Measurements from ENCODE around the gene MYLK. TPM values are rescaled to one million over a fixed set of nuclear protein-coding genes. Genes with fewer than 3 reads are reported as not detected.

MYLK gene
- total RNA-seq, 1 donor from 2014 or later = 196 TPM

DNA sequence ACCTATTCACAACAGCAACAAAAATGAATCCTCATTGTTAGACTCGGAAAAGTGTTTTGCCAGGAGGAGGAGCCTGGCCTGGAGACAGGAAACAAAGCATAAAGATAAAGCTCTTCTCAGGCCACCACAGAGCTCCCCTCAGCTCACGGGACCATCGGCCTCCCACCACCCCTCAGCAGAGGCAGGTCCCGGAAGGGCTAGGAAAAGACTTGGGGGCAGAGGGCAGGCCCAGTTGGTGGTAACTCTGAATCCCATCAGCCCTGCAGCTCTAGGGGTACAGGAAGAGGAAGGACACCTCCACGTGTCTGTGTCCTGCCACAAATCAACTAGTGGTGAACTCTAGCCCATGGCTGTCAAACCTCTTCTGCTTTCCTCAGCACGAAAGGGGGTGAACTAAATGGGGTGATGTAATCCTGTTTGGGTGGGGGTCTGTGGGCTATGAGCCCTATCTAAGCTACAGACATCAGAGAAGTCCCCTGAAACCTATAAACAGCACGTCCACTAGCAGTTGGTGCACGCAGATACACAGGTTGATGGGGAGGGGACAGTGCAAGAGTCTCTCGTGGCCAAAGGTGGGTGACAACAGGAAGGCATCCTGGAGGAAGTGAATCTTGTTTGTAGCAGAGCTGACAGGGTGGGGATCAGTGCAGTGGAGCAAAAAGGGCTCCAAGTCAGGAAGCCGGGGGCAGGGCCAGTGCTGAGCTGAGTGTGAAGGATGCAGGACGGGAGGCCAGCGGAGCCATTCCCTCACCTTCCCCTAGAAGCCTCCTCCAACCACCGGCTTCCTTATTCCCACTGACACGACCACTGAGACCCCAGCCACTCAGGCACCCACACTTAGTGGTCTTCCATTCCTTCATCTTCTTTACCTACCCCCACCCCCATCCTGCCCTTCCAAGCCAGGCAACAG is 188.1 kb downstream of the MYLK start:
- no peaks in the 10 kb centered on the region for H3K27me3 ChIP-seq
- intact Hi-C loops (cut with DNase I) = no loop called here
- TF ChIP-seq, protein P1, sequence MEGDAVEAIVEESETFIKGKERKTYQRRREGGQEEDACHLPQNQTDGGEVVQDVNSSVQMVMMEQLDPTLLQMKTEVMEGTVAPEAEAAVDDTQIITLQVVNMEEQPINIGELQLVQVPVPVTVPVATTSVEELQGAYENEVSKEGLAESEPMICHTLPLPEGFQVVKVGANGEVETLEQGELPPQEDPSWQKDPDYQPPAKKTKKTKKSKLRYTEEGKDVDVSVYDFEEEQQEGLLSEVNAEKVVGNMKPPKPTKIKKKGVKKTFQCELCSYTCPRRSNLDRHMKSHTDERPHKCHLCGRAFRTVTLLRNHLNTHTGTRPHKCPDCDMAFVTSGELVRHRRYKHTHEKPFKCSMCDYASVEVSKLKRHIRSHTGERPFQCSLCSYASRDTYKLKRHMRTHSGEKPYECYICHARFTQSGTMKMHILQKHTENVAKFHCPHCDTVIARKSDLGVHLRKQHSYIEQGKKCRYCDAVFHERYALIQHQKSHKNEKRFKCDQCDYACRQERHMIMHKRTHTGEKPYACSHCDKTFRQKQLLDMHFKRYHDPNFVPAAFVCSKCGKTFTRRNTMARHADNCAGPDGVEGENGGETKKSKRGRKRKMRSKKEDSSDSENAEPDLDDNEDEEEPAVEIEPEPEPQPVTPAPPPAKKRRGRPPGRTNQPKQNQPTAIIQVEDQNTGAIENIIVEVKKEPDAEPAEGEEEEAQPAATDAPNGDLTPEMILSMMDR (IDR thresholded peaks at IDR 0.05) = no peak
- H3K27ac ChIP-seq = peak overlapping the region; percentile 91 to 92
- DNase-seq (ENCODE audit: low spot score in 2 of 2) = no peak
- H3K4me3 ChIP-seq = peak overlapping the region; percentile 49 to 84
- peaks cover 33 to 43% of the 10 kb centered on the region in 2 donors for H3K36me3 ChIP-seq
- H3K9me3 ChIP-seq = no peaks in the 10 kb centered on the region
- H3K4me1 ChIP-seq = peaks cover 26 to 41% of the 10 kb centered on the region in 2 donors

DNA sequence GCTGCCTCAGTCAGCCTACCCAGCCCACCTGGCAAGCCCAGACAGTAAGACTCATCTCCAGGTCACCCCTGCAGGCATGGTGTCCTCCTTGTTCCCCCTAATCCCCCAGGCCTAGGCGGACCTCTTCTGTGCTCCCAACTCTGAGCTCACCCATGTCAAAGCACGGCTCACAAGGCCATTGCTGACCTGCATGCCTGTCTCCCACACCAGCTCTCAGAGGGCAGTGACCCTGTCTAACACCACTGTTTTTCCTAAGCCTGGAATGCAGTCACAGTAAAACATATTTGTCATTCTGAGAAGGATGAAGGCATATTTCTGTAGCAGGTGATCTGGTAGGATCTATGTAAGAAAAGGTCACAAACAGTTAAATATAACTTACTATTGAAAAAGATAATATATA is 189.0 kb downstream of the MYLK start:
- no peaks in the 10 kb centered on the region for H3K27me3 ChIP-seq
- intact Hi-C loops (cut with DNase I) = no loop called here
- no peak for DNase-seq (ENCODE audit: low spot score in 2 of 2)
- H3K36me3 ChIP-seq = peaks cover 42 to 51% of the 10 kb centered on the region in 2 donors
- TF ChIP-seq, protein P1 (IDR thresholded peaks at IDR 0.05) = no peak
- peaks cover 32 to 49% of the 10 kb centered on the region in 2 donors for H3K4me1 ChIP-seq
- peak overlapping the region; percentile 49 to 84 for H3K4me3 ChIP-seq
- H3K9me3 ChIP-seq = no peaks in the 10 kb centered on the region
- H3K27ac ChIP-seq = peak overlapping the region; percentile 91 to 92

DNA sequence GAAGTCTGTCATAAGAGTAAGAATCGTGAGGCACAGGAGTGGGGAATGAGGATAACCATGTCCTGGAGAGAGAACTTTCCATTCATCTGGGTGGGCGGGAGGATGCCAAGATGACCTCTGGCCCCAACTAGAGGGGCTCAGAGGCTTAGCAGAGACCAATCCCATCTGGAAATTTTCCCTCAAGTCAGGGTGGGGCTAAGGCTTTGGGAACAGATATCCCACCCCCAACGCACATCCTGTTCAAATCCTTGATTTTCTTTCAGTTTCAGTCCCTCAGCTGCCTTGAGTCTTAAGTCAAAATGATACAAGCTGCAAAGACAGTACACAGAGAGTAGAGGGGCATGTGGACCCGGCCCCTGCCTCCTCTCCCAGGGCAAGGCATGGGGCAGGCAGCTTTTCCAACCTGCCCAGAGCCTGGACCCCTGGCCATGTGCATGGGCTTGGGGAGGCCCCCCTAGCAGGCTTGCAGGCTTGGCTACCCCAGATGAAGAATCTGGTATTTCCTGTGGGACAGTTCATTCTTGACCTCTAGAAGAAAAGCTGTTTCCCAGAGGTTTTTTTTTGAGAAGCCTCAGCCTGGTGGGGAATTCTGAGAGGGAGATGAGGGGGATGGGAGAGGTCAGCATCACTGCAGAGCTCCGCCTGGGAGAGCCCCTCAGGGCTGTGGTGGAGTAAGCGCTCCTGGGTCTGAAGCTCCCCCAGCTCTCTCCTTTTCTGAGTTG is 189.6 kb downstream of the MYLK start:
- peaks cover 36 to 55% of the 10 kb centered on the region in 2 donors for H3K4me1 ChIP-seq
- intact Hi-C loops (cut with DNase I) = no loop called here
- H3K36me3 ChIP-seq = peaks cover 46 to 57% of the 10 kb centered on the region in 2 donors
- H3K27ac ChIP-seq = peak overlapping the region; percentile 91 to 92
- DNase-seq (ENCODE audit: low spot score in 2 of 2) = no peak
- H3K4me3 ChIP-seq = peak overlapping the region; percentile 34 to 84
- no peaks in the 10 kb centered on the region for H3K27me3 ChIP-seq
- TF ChIP-seq, protein P1 (IDR thresholded peaks at IDR 0.05) = no peak
- H3K9me3 ChIP-seq = no peaks in the 10 kb centered on the region

DNA sequence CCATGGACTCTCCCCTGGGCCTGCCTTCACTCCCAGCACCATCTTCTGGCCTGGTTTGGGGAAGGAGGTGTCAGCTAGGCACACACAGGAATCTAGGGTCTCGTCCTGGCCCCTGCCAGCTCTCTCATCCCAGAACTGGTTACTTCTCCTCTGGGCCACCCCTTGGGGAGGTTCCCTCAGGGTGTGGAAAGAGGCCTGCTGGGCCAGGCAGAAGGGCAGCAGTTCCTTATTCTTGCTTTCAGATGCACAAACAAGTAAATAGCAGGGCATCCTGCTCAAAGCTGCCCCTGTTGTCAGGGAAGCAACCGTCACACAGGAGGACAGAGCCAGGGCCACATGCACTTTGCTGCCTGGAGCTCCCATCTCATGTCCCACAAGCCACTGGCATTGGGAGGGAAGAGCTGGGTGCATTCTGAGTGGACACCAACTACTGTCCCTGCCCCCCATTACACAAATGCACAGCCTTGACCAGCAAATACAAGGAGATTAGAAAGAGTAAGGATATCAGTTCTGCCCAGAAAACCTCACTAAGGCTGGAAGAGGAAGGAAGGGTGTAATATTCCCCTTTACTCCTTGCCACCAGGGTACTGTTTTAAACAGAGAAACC is 190.4 kb downstream of the MYLK start:
- H3K27me3 ChIP-seq = no peaks in the 10 kb centered on the region
- H3K36me3 ChIP-seq = peaks cover 49 to 65% of the 10 kb centered on the region in 2 donors
- peak overlapping the region; percentile 34 to 84 for H3K4me3 ChIP-seq
- TF ChIP-seq, protein P1 (IDR thresholded peaks at IDR 0.05) = no peak
- H3K4me1 ChIP-seq = peaks cover 41 to 64% of the 10 kb centered on the region in 2 donors
- H3K27ac ChIP-seq = peak overlapping the region; percentile 91 to 92
- no peaks in the 10 kb centered on the region for H3K9me3 ChIP-seq
- intact Hi-C loops (cut with DNase I) = no loop called here
- no peak for DNase-seq (ENCODE audit: low spot score in 2 of 2)

DNA sequence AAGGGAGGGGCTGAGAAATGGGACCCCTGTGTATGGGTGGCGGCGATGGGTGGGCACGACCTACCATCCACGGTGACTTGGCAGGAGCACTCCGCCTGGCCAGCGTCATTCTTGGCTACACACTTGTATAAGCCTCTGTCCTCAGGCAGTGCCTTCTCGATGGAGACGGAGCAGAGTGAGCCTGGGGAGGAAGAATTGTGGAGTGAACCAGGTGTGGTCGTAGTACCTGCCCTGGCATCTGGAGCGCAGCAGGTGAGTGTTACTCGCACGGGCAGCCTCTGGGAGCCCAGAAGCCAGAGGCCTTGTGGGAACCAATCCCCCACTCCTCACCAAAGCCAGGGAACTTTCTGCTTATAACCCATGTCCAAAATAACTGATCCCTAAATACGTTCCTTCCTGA is 191.5 kb downstream of the MYLK start:
- no peaks in the 10 kb centered on the region for H3K27me3 ChIP-seq
- H3K27ac ChIP-seq = peak overlapping the region; percentile 91 to 92
- H3K9me3 ChIP-seq = no peaks in the 10 kb centered on the region
- H3K36me3 ChIP-seq = peaks cover 53 to 65% of the 10 kb centered on the region in 2 donors
- peak overlapping the region in 1 of 2 donors; percentile 84 for H3K4me3 ChIP-seq
- intact Hi-C loops (cut with DNase I) = no loop called here
- no peak for DNase-seq (ENCODE audit: low spot score in 2 of 2)
- H3K4me1 ChIP-seq = peaks cover 42 to 72% of the 10 kb centered on the region in 2 donors
- TF ChIP-seq, protein P1 (IDR thresholded peaks at IDR 0.05) = no peak

All from ascending aorta (tissue), 2 donors.